GM12891 (cell line): ENCODE results near the gene IZUMO1R.

Source experiments
- POLR2A ChIP-seq: IDR thresholded peaks from 2 replicates; pipeline ENCODE4 v1.6.1; 2011; ENCODE audit warnings: low read depth, low read length, control low read depth
- POLR2AphosphoS5 ChIP-seq: IDR thresholded peaks from 2 replicates; pipeline ENCODE4 v1.6.1; 2011; ENCODE audit warnings: low read depth, low read length, control low read depth
- TAF1 ChIP-seq: IDR thresholded peaks from 2 replicates; pipeline ENCODE4 v1.6.1; 2011; ENCODE audit warnings: low read depth, low read length, control low read depth

GRCh38 chr11:94275961-94276360 lies 28.4 kb upstream of the IZUMO1R start:
- TF ChIP-seq POLR2AphosphoS5 (no peak), POLR2A (no peak), TAF1 (no peak)
